ENCODE measurements around the gene TPM4.
A peak's percentile ranks its signal among the peaks of the same experiment; 100 is the strongest.

The TPM4 gene

GRCh38 chr19:16036397-16036925 lies 39.8 kb upstream of the TPM4 start:
- Histone ChIP-seq H3K27ac (ENCODE audit: low read depth, low read length) (no peak overlapping the region), H3K9ac (ENCODE audit: low read length) (no peak overlapping the region), H3K27me3 (ENCODE audit: control insufficient read depth, insufficient read depth, low read length) (no peaks in the 10 kb centered on the region), H3K4me3 (ENCODE audit: low read length) (no peak overlapping the region), H3K4me1 (ENCODE audit: control insufficient read depth, insufficient read depth, low read length) (no peaks in the 10 kb centered on the region), H3K36me3 (ENCODE audit: control insufficient read depth, insufficient read depth, low read length) (no peaks in the 10 kb centered on the region)

DNA sequence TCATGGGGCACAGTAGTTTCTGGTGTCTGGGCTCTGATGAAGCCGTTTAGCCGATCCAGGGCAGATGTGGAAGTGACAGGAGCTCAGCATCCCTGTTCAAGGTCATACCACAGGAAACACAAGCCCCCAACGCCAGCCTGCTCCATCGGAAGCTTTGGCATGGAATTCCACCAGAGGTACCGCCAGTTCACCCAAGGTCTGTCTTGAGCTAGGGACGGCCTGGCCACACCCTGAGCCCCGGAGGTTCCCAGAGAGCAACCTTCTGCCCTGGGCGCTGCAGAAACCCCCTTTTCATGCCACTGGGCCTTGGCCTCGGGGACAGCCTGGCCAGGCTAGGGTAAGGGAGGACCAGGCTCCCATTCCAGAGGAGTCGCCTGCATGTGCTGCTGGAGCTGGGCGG lies 39.4 kb upstream of the TPM4 start:
- no peak overlapping the region for H3K27ac ChIP-seq (ENCODE audit: low read depth, low read length)
- H3K9ac ChIP-seq (ENCODE audit: low read length), result no peak overlapping the region
- no peaks in the 10 kb centered on the region for H3K4me1 ChIP-seq (ENCODE audit: control insufficient read depth, insufficient read depth, low read length)
- no peaks in the 10 kb centered on the region for H3K27me3 ChIP-seq (ENCODE audit: control insufficient read depth, insufficient read depth, low read length)
- no peaks in the 10 kb centered on the region for H3K36me3 ChIP-seq (ENCODE audit: control insufficient read depth, insufficient read depth, low read length)
- H3K4me3 ChIP-seq (ENCODE audit: low read length), result no peak overlapping the region

- Histone ChIP-seq H3K4me1 (ENCODE audit: control insufficient read depth, insufficient read depth, low read length) (no peaks in the 10 kb centered on the region), H3K4me3 (ENCODE audit: low read length) (no peak overlapping the region), H3K36me3 (ENCODE audit: control insufficient read depth, insufficient read depth, low read length) (no peaks in the 10 kb centered on the region), H3K9ac (ENCODE audit: low read length) (no peak overlapping the region), H3K27ac (ENCODE audit: low read depth, low read length) (no peak overlapping the region), H3K27me3 (ENCODE audit: control insufficient read depth, insufficient read depth, low read length) (no peaks in the 10 kb centered on the region)
Measured at GRCh38 chr19:16037424-16038195, 38.7 kb upstream of the TPM4 start.

DNA sequence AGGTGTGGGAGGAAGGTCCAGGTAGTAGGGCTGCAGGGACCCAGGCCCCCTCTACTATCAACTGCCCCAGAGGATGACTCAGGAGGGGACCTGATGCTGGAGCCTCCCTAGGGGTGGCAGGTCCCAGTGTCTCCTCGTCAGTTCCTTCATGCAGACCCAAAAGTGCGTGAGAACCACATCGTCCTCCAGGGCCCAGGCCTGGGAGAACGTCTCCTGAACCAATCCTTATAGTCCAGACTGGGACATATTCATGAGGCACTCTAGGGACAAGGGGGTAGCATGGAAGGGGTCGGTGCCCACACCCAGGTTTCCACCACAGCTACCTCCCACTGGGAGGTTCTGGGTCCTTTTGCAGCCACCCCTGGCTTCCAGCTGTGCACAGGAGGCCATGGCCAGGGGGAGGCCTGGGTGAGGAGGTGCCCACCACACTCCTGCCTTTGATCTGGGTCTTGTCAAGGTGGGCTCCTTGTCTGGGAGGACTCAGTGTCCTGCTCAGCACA lies 38.0 kb upstream of the TPM4 start:
- no peaks in the 10 kb centered on the region for H3K36me3 ChIP-seq (ENCODE audit: control insufficient read depth, insufficient read depth, low read length)
- no peaks in the 10 kb centered on the region for H3K4me1 ChIP-seq (ENCODE audit: control insufficient read depth, insufficient read depth, low read length)
- H3K9ac ChIP-seq (ENCODE audit: low read length), result no peak overlapping the region
- no peak overlapping the region for H3K4me3 ChIP-seq (ENCODE audit: low read length)
- no peak overlapping the region for H3K27ac ChIP-seq (ENCODE audit: low read depth, low read length)
- no peaks in the 10 kb centered on the region for H3K27me3 ChIP-seq (ENCODE audit: control insufficient read depth, insufficient read depth, low read length)

DNA sequence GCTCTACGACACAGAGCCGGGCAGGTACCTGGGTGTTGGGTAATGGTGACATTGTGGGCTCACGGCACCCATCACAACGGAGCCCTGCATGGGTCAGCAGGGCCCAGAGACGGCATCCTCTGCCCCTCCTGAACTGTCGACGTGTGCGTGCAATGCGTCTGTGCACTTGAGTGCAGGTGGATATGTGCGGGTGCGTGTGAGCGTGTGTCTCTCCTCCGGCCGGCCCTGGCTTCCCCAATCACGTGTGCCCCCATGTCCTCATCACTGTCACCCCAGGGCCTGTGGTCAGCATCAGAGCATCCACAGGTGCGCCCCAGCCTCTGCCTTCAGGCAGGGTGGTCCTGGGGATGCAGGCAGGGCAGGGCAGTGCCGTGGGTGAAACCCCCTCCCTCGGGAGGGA lies 37.2 kb upstream of the TPM4 start:
- no peaks in the 10 kb centered on the region for H3K4me1 ChIP-seq (ENCODE audit: control insufficient read depth, insufficient read depth, low read length)
- H3K36me3 ChIP-seq (ENCODE audit: control insufficient read depth, insufficient read depth, low read length), result no peaks in the 10 kb centered on the region
- no peak overlapping the region for H3K9ac ChIP-seq (ENCODE audit: low read length)
- no peak overlapping the region for H3K4me3 ChIP-seq (ENCODE audit: low read length)
- no peaks in the 10 kb centered on the region for H3K27me3 ChIP-seq (ENCODE audit: control insufficient read depth, insufficient read depth, low read length)
- no peak overlapping the region for H3K27ac ChIP-seq (ENCODE audit: low read depth, low read length)

DNA sequence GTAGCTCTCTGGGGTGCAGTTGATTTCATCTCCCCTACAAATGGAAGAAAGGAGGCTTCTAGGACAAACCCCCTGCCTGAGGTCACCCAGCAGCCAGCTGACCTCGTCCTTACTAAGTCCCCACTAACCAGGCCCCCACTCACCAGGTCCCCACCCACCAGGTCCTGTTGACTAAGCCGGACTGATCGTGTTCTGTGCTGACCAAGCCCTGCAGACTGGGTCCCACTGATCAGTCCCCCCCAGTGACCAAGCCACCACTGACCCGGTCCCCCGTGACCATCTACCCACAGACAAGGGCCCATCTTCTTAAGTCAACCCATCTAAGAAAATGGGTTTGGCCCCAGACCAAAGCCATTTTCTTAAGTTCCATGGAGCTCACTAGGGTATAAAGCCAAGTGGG lies 36.8 kb upstream of the TPM4 start:
- H3K4me1 ChIP-seq (ENCODE audit: control insufficient read depth, insufficient read depth, low read length), result no peaks in the 10 kb centered on the region
- H3K36me3 ChIP-seq (ENCODE audit: control insufficient read depth, insufficient read depth, low read length), result no peaks in the 10 kb centered on the region
- H3K27me3 ChIP-seq (ENCODE audit: control insufficient read depth, insufficient read depth, low read length), result no peaks in the 10 kb centered on the region
- H3K9ac ChIP-seq (ENCODE audit: low read length), result no peak overlapping the region
- H3K27ac ChIP-seq (ENCODE audit: low read depth, low read length), result no peak overlapping the region
- H3K4me3 ChIP-seq (ENCODE audit: low read length), result no peak overlapping the region

DNA sequence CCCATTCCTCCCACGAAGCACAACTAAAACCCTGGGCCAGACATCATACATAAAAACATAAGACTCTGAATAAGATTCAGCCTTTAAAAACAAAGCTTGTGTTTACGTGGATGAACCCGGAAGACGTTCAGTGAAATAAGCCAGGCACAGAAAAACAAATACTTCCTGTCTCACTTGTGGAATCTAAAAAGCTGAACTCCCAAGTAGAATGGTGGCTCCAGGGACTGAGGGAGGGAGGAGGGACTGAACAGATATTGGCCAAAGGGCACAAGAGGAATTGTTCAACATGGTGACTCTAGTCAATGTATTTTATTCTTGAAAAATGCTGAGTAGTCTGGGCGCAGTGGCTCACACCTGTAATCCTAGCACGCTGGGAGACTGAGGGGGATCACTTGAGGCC lies 35.7 kb upstream of the TPM4 start:
- no peaks in the 10 kb centered on the region for H3K27me3 ChIP-seq (ENCODE audit: control insufficient read depth, insufficient read depth, low read length)
- H3K27ac ChIP-seq (ENCODE audit: low read depth, low read length), result no peak overlapping the region
- no peak overlapping the region for H3K9ac ChIP-seq (ENCODE audit: low read length)
- no peak overlapping the region for H3K4me3 ChIP-seq (ENCODE audit: low read length)
- H3K36me3 ChIP-seq (ENCODE audit: control insufficient read depth, insufficient read depth, low read length), result no peaks in the 10 kb centered on the region
- H3K4me1 ChIP-seq (ENCODE audit: control insufficient read depth, insufficient read depth, low read length), result no peaks in the 10 kb centered on the region

GRCh38 chr19:16041299-16041990 lies 34.9 kb upstream of the TPM4 start:
- no peak overlapping the region for H3K27ac ChIP-seq (ENCODE audit: low read depth, low read length)
- H3K4me1 ChIP-seq (ENCODE audit: control insufficient read depth, insufficient read depth, low read length), result no peaks in the 10 kb centered on the region
- no peaks in the 10 kb centered on the region for H3K36me3 ChIP-seq (ENCODE audit: control insufficient read depth, insufficient read depth, low read length)
- peak overlapping the region; percentile 23 for H3K4me3 ChIP-seq (ENCODE audit: low read length)
- no peak overlapping the region for H3K9ac ChIP-seq (ENCODE audit: low read length)
- no peaks in the 10 kb centered on the region for H3K27me3 ChIP-seq (ENCODE audit: control insufficient read depth, insufficient read depth, low read length)

- H3K27ac ChIP-seq (ENCODE audit: low read depth, low read length), result no peak overlapping the region
- H3K4me1 ChIP-seq (ENCODE audit: control insufficient read depth, insufficient read depth, low read length), result no peaks in the 10 kb centered on the region
- no peak overlapping the region for H3K4me3 ChIP-seq (ENCODE audit: low read length)
- no peak overlapping the region for H3K9ac ChIP-seq (ENCODE audit: low read length)
- no peaks in the 10 kb centered on the region for H3K27me3 ChIP-seq (ENCODE audit: control insufficient read depth, insufficient read depth, low read length)
- H3K36me3 ChIP-seq (ENCODE audit: control insufficient read depth, insufficient read depth, low read length), result no peaks in the 10 kb centered on the region
Measured at GRCh38 chr19:16041991-16042386, 34.3 kb upstream of the TPM4 start.

DNA sequence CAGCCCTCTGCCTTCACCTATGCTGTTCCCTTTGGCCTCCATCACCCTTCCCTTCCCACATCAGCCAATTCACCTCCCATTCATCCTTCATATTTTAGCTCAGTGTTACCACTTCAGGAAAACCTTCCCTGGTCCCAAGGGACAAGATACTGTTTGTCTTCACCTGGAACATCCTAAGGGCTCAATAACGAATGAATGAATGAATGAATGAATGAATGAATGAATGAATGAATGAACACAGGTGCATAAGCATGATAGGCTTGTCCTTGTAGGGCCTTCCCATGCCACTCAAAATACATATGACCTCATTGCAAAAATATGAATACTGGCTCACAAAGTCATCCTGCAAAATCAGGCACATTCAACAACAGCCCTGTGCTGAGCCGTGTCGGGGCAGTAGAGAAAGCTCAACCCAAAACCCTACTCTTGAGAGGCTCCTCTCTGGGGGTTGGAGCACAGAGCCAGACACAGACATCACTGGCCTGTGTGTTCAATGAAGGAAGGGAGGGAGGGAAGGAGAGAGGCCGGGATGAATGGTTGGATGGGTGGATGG lies 33.7 kb upstream of the TPM4 start:
- no peak overlapping the region for H3K27ac ChIP-seq (ENCODE audit: low read depth, low read length)
- H3K36me3 ChIP-seq (ENCODE audit: control insufficient read depth, insufficient read depth, low read length), result no peaks in the 10 kb centered on the region
- H3K27me3 ChIP-seq (ENCODE audit: control insufficient read depth, insufficient read depth, low read length), result no peaks in the 10 kb centered on the region
- H3K4me3 ChIP-seq (ENCODE audit: low read length), result no peak overlapping the region
- H3K9ac ChIP-seq (ENCODE audit: low read length), result no peak overlapping the region
- H3K4me1 ChIP-seq (ENCODE audit: control insufficient read depth, insufficient read depth, low read length), result no peaks in the 10 kb centered on the region

- H3K4me3 ChIP-seq (ENCODE audit: low read length), result no peak overlapping the region
- H3K27me3 ChIP-seq (ENCODE audit: control insufficient read depth, insufficient read depth, low read length), result no peaks in the 10 kb centered on the region
- H3K9ac ChIP-seq (ENCODE audit: low read length), result no peak overlapping the region
- H3K4me1 ChIP-seq (ENCODE audit: control insufficient read depth, insufficient read depth, low read length), result no peaks in the 10 kb centered on the region
- no peak overlapping the region for H3K27ac ChIP-seq (ENCODE audit: low read depth, low read length)
- H3K36me3 ChIP-seq (ENCODE audit: control insufficient read depth, insufficient read depth, low read length), result no peaks in the 10 kb centered on the region
Measured at GRCh38 chr19:16043156-16043757, 33.0 kb upstream of the TPM4 start.

GRCh38 chr19:16044746-16045145 lies 31.5 kb upstream of the TPM4 start:
- H3K36me3 ChIP-seq (ENCODE audit: control insufficient read depth, insufficient read depth, low read length), result no peaks in the 10 kb centered on the region
- H3K4me1 ChIP-seq (ENCODE audit: control insufficient read depth, insufficient read depth, low read length), result no peaks in the 10 kb centered on the region
- no peak overlapping the region for H3K4me3 ChIP-seq (ENCODE audit: low read length)
- H3K9ac ChIP-seq (ENCODE audit: low read length), result no peak overlapping the region
- H3K27me3 ChIP-seq (ENCODE audit: control insufficient read depth, insufficient read depth, low read length), result no peaks in the 10 kb centered on the region
- no peak overlapping the region for H3K27ac ChIP-seq (ENCODE audit: low read depth, low read length)
